Measurements from ENCODE around the gene PRM2. TPM values are rescaled to one million over a fixed set of nuclear protein-coding genes. Genes with fewer than 3 reads are reported as not detected.

Gene PRM2
- total RNA-seq, 1 experiment from 2014 or later, result not detected

GRCh38 chr16:11296351-11296705 lies 20.0 kb upstream of the PRM2 start:
- Histone ChIP-seq H3K27ac (ENCODE audit: insufficient read length, low read depth, low read length) (no peak overlapping the region), H3K79me2 (ENCODE audit: insufficient read depth, low read length) (no peaks in the 10 kb centered on the region), H3K9ac (ENCODE audit: extremely low read depth, insufficient read length, low read length) (no peak overlapping the region), H3T11ph (ENCODE audit: low read length) (no peak overlapping the region), H3K4ac (ENCODE audit: low read depth, low read length) (no peak overlapping the region), H3K23ac (ENCODE audit: insufficient read length, low read depth, low read length) (no peak overlapping the region), H3K27me3 (ENCODE audit: insufficient read depth, low read length) (no peaks in the 10 kb centered on the region), H2AFZ (ENCODE audit: low read length) (no peak overlapping the region), H4K5ac (ENCODE audit: insufficient read length, low read depth, low read length) (no peak overlapping the region), H3K23me2 (ENCODE audit: insufficient read length, low read depth, low read length, poor library complexity, severe bottlenecking) (no peaks in the 10 kb centered on the region), H2BK15ac (ENCODE audit: low read depth, low read length) (no peak overlapping the region), H4K91ac (ENCODE audit: insufficient read length, low read depth, low read length) (no peak overlapping the region), H4K20me1 (ENCODE audit: control insufficient read depth, insufficient read depth, insufficient read length) (no peaks in the 10 kb centered on the region), H3K4me2 (ENCODE audit: insufficient read depth, insufficient read length, low read length) (no peak overlapping the region), H3K56ac (ENCODE audit: insufficient read length, low read depth, low read length) (no peak overlapping the region), H3K18ac (ENCODE audit: insufficient read length, low read depth, low read length) (no peak overlapping the region), H3K14ac (ENCODE audit: insufficient read depth, low read length) (no peak overlapping the region), H4K8ac (replicated peaks; ENCODE audit: insufficient read length, low read depth, low read length) (no peak overlapping the region), H2BK120ac (ENCODE audit: low read depth, low read length, poor library complexity, severe bottlenecking) (no peak overlapping the region), H2AK5ac (ENCODE audit: insufficient read length, low read length) (no peak overlapping the region), H2BK20ac (ENCODE audit: low read depth, low read length, poor library complexity, severe bottlenecking) (no peak overlapping the region), H2BK12ac (ENCODE audit: insufficient read length, low read depth, low read length) (no peak overlapping the region), H3K9me3 (ENCODE audit: control insufficient read depth, low read depth, low read length) (no peaks in the 10 kb centered on the region), H2BK5ac (ENCODE audit: insufficient read length, low read length) (no peak overlapping the region), H3K4me1 (ENCODE audit: insufficient read depth, low read length) (peaks cover 5% of the 10 kb centered on the region; the same call in 1 of the 2 replicates), H3K79me1 (ENCODE audit: insufficient read depth, low read depth, low read length, poor library complexity, severe bottlenecking) (no peaks in the 10 kb centered on the region)
- Mint-ChIP-seq H3K9me3 (no peaks in the 10 kb centered on the region), H3K27me3 (ENCODE audit: low read depth) (no peaks in the 10 kb centered on the region), H3K36me3 (ENCODE audit: insufficient read depth in 1 of 3, low read depth in 3 of 3) (no peaks in the 10 kb centered on the region), H3K4me3 (no peak overlapping the region), H3K4me1 (peaks cover 24 to 28% of the 10 kb centered on the region in 2 experiments), H3K27ac (peak overlapping the region in 1 of 3 experiments; percentile 67; a peak in 2 of 7 replicates)
- no peak for TF ChIP-seq CTCF (conservative IDR thresholded peaks at IDR 0.05)
- WGBS (ENCODE audit: extremely low coverage, insufficient read length, low lambda C conversion rate), result no CpG with 5 or more reads among the region's 3 CpGs
- DNase-seq, result no peak

All from H9 (cell line).